NT2/D1 (cell line): ENCODE measurements around the gene LATS1.

Experiments
- DNase-seq: peaks from one replicate; pipeline ENCODE4 v3.0.0-alpha.2; 2011; ENCODE audit warnings: low read depth, low spot score
- H3K27me3 ChIP-seq: 2 replicates; pipeline ENCODE4 v1.6.0; 2011; ENCODE audit warnings: mild to moderate bottlenecking; ENCODE audit not compliant: insufficient read length, insufficient read depth
- H3K36me3 ChIP-seq: 2 replicates; pipeline ENCODE4 v1.6.1; 2011; ENCODE audit warnings: mild to moderate bottlenecking, low read length, mixed read lengths; ENCODE audit not compliant: insufficient read depth, insufficient read length
- H3K4me1 ChIP-seq: 2 replicates; pipeline ENCODE4 v1.5.1; 2011; ENCODE audit not compliant: insufficient read depth, insufficient read length
- H3K4me3 ChIP-seq: 2 replicates; pipeline ENCODE4 v1.5.1; 2011; ENCODE audit warnings: low read depth; ENCODE audit not compliant: insufficient read length
- H3K9ac ChIP-seq: 2 replicates; pipeline ENCODE4 v1.6.0; 2011; ENCODE audit warnings: low read depth; ENCODE audit not compliant: insufficient read length
- H3K9me3 ChIP-seq: 2 replicates; pipeline ENCODE4 v1.5.1; 2011; ENCODE audit warnings: mild to moderate bottlenecking, low read length; ENCODE audit not compliant: insufficient read depth
- SUZ12 ChIP-seq: IDR thresholded peaks from 2 replicates; pipeline ENCODE4 v1.6.1; 2011; ENCODE audit not compliant: insufficient read length, insufficient read depth; ENCODE audit errors: extremely low read depth
- YY1 ChIP-seq: IDR thresholded peaks from 2 replicates; pipeline ENCODE4 v1.6.1; 2011; ENCODE audit not compliant: insufficient read length, insufficient read depth
- ZNF274 ChIP-seq: IDR thresholded peaks from 2 replicates; pipeline ENCODE4 v1.6.1; 2011; ENCODE audit warnings: mild to moderate bottlenecking, low read depth, low read length

The LATS1 gene

GRCh38 chr6:149727793-149728498 lies 10.0 kb upstream of the LATS1 start:
- DNase-seq = no peak
- H3K36me3 ChIP-seq = peaks cover 57% of the 10 kb centered on the region
- H3K9ac ChIP-seq = no peak overlapping the region

GRCh38 chr6:149725785-149726184 lies 7.9 kb upstream of the LATS1 start:
- TF ChIP-seq YY1 = no peak
- no peak for TF ChIP-seq SUZ12
- TF ChIP-seq ZNF274 = no peak
- Histone ChIP-seq H3K9ac (no peak overlapping the region), H3K9me3 (no peaks in the 10 kb centered on the region), H3K4me1 (no peaks in the 10 kb centered on the region), H3K36me3 (peaks cover 53% of the 10 kb centered on the region), H3K27me3 (no peaks in the 10 kb centered on the region), H3K4me3 (no peak overlapping the region)
- no peak for DNase-seq

More at GRCh38 chr6:149727793-149728498, 10.0 kb upstream of the LATS1 start:
- TF ChIP-seq ZNF274 = no peak
- H3K27me3 ChIP-seq = no peaks in the 10 kb centered on the region
- no peaks in the 10 kb centered on the region for H3K4me1 ChIP-seq
- no peak overlapping the region for H3K4me3 ChIP-seq
- no peaks in the 10 kb centered on the region for H3K9me3 ChIP-seq

GRCh38 chr6:149723771-149724417 lies 6.0 kb upstream of the LATS1 start:
- Histone ChIP-seq H3K4me3 (no peak overlapping the region), H3K9ac (no peak overlapping the region), H3K36me3 (peaks cover 41% of the 10 kb centered on the region), H3K27me3 (no peaks in the 10 kb centered on the region), H3K4me1 (no peaks in the 10 kb centered on the region), H3K9me3 (no peaks in the 10 kb centered on the region)
- TF ChIP-seq YY1 (no peak), SUZ12 (no peak), ZNF274 (no peak)
- no peak for DNase-seq

- Histone ChIP-seq H3K9ac (no peak overlapping the region), H3K36me3 (peaks cover 36% of the 10 kb centered on the region), H3K4me3 (no peak overlapping the region), H3K9me3 (no peaks in the 10 kb centered on the region), H3K4me1 (no peaks in the 10 kb centered on the region), H3K27me3 (no peaks in the 10 kb centered on the region)
- no peak for TF ChIP-seq SUZ12
- no peak for TF ChIP-seq YY1
- no peak for TF ChIP-seq ZNF274
- no peak for DNase-seq
These were observed 5.4 kb upstream of the LATS1 start for GRCh38 chr6:149723262-149723661.

GRCh38 chr6:149719531-149719930 lies 1.6 kb upstream of the LATS1 start:
- DNase-seq = no peak
- TF ChIP-seq YY1 = no peak
- TF ChIP-seq SUZ12 = no peak
- no peak for TF ChIP-seq ZNF274
- Histone ChIP-seq H3K4me1 (no peaks in the 10 kb centered on the region), H3K9ac (no peak overlapping the region), H3K36me3 (peaks cover 25% of the 10 kb centered on the region), H3K4me3 (no peak overlapping the region), H3K9me3 (no peaks in the 10 kb centered on the region), H3K27me3 (no peaks in the 10 kb centered on the region)

- Histone ChIP-seq H3K4me3 (peak overlapping the region; percentile 82), H3K27me3 (no peaks in the 10 kb centered on the region), H3K36me3 (peaks cover 12% of the 10 kb centered on the region), H3K9me3 (no peaks in the 10 kb centered on the region), H3K9ac (peak overlapping the region; percentile 98), H3K4me1 (no peaks in the 10 kb centered on the region)
- no peak for DNase-seq
- TF ChIP-seq SUZ12 (no peak), ZNF274 (no peak), YY1 (no peak)
These were observed 680 bp downstream of the LATS1 start for GRCh38 chr6:149717255-149717587.

GRCh38 chr6:149716181-149716963 lies 1.5 kb downstream of the LATS1 start:
- no peak for DNase-seq
- H3K4me1 ChIP-seq = no peaks in the 10 kb centered on the region
- peak overlapping the region; percentile 32 for H3K9ac ChIP-seq
- no peaks in the 10 kb centered on the region for H3K27me3 ChIP-seq
- TF ChIP-seq YY1 = no peak
- TF ChIP-seq SUZ12 = no peak
- TF ChIP-seq ZNF274 = no peak
- peaks cover 14% of the 10 kb centered on the region for H3K36me3 ChIP-seq
- H3K4me3 ChIP-seq = peak overlapping the region; percentile 82
- no peaks in the 10 kb centered on the region for H3K9me3 ChIP-seq
